ENCODE data around the gene PTGES3L.

- TF ChIP-seq POLR2AphosphoS5 (IDR thresholded peaks at IDR 0.05) (peak; percentile 79), CTCF (IDR thresholded peaks at IDR 0.05) (peak; percentile 58 to 95 (median 72))
Measured at GRCh38 chr17:43024407-43025289, 44.8 kb upstream of the PTGES3L start, which contains the start of gene RND2.
